Neutrophil (primary cell): ENCODE measurements around the gene ZNRD2.
A peak's percentile ranks its signal among the peaks of the same experiment; 100 is the strongest.

Source experiments
- H3K27ac ChIP-seq: fragments of 200-600 bp; sonication (generic); 2 replicates; pipeline ENCODE4 v1.5.1; 2016; ENCODE audit warnings: mild to moderate bottlenecking, moderate library complexity
- H3K27me3 ChIP-seq: fragments of 200-600 bp; sonication (generic); 2 replicates; pipeline ENCODE4 v1.6.0; 2016; ENCODE audit warnings: mild to moderate bottlenecking
- H3K36me3 ChIP-seq: fragments of 200-600 bp; sonication (generic); 2 replicates; pipeline ENCODE4 v1.5.1; 2017
- H3K4me1 ChIP-seq, 2 experiments: fragments of 200-600 bp in 1 of 2; sonication (generic) in 1 of 2; 1 replicate in 1 of 2; 2 replicates in 1 of 2; pipeline versions ENCODE4 v1.5.1 to v1.6.1; 2013 to 2016; ENCODE audit warnings: low read depth in 1 of 2, low read length in 1 of 2, mild to moderate bottlenecking in 1 of 2, moderate library complexity in 1 of 2; ENCODE audit not compliant: control insufficient read depth in 1 of 2, insufficient read depth in 1 of 2
- H3K4me3 ChIP-seq, 2 experiments: fragments of 200-600 bp in 1 of 2; sonication (generic) in 1 of 2; 1 replicate in 1 of 2; 2 replicates in 1 of 2; pipeline ENCODE4 v1.5.1; 2013 to 2016; ENCODE audit warnings: low read depth in 1 of 2, low read length in 1 of 2, mild to moderate bottlenecking in 1 of 2, moderate library complexity in 1 of 2
- H3K9me3 ChIP-seq: fragments of 200-600 bp; sonication (generic); 2 replicates; pipeline ENCODE4 v1.5.1; 2016
- CTCF ChIP-seq: fragments of 200-600 bp; sonication (generic); IDR thresholded peaks from 2 replicates; pipeline ENCODE4 v1.5.1; 2016; ENCODE audit warnings: antibody characterized with exemption

Gene ZNRD2

GRCh38 chr11:65589444-65590239 is 19.4 kb downstream of the ZNRD2 start:
- H3K27ac ChIP-seq, result peak overlapping the region; percentile 28
- no peaks in the 10 kb centered on the region for H3K9me3 ChIP-seq
- peaks cover 27 to 30% of the 10 kb centered on the region in 2 experiments for H3K4me1 ChIP-seq
- peaks cover 93% of the 10 kb centered on the region for H3K36me3 ChIP-seq
- TF ChIP-seq CTCF, result no peak
- no peak overlapping the region for H3K4me3 ChIP-seq
- no peaks in the 10 kb centered on the region for H3K27me3 ChIP-seq

GRCh38 chr11:65590240-65590738 is 20.0 kb downstream of the ZNRD2 start:
- no peak for TF ChIP-seq CTCF
- no peak overlapping the region for H3K4me3 ChIP-seq
- no peaks in the 10 kb centered on the region for H3K9me3 ChIP-seq
- H3K4me1 ChIP-seq, result peaks cover 27 to 30% of the 10 kb centered on the region in 2 experiments
- peak overlapping the region; percentile 28 for H3K27ac ChIP-seq
- no peaks in the 10 kb centered on the region for H3K27me3 ChIP-seq
- peaks cover 94% of the 10 kb centered on the region for H3K36me3 ChIP-seq

- Histone ChIP-seq H3K9me3 (no peaks in the 10 kb centered on the region), H3K36me3 (peaks cover 96% of the 10 kb centered on the region), H3K4me3 (no peak overlapping the region), H3K27ac (no peak overlapping the region), H3K4me1 (peaks cover 17% of the 10 kb centered on the region in 2 experiments), H3K27me3 (no peaks in the 10 kb centered on the region)
- no peak for TF ChIP-seq CTCF
Measured at GRCh38 chr11:65591939-65592857, 21.9 kb downstream of the ZNRD2 start.

GRCh38 chr11:65592858-65593517 is 22.7 kb downstream of the ZNRD2 start:
- Histone ChIP-seq H3K36me3 (peaks cover 96% of the 10 kb centered on the region), H3K4me1 (peaks cover 9% of the 10 kb centered on the region in 2 experiments), H3K9me3 (no peaks in the 10 kb centered on the region), H3K4me3 (no peak overlapping the region), H3K27ac (peak overlapping the region; percentile 34), H3K27me3 (no peaks in the 10 kb centered on the region)
- TF ChIP-seq CTCF, result no peak
